Suppressor macrophage treated with lipopolysaccharide for 4 hours (primary cell): Measurements from ENCODE around the gene ZMIZ1.

Experiments
- DNase-seq: peaks from one replicate; pipeline ENCODE4 v3.0.0-alpha.2; 2020

Gene ZMIZ1

GRCh38 chr10:79127151-79127961 is 58.6 kb downstream of the ZMIZ1 start:
- DNase-seq, result peak; percentile 93

GRCh38 chr10:79128241-79128922 is 59.6 kb downstream of the ZMIZ1 start:
- DNase-seq, result no peak

GRCh38 chr10:79128923-79129305 is 60.1 kb downstream of the ZMIZ1 start:
- no peak for DNase-seq

GRCh38 chr10:79129361-79129997 is 60.7 kb downstream of the ZMIZ1 start:
- no peak for DNase-seq

- no peak for DNase-seq
Measured at GRCh38 chr10:79130255-79130654, 61.5 kb downstream of the ZMIZ1 start.

GRCh38 chr10:79130846-79131245 is 62.1 kb downstream of the ZMIZ1 start:
- no peak for DNase-seq

- no peak for DNase-seq
Measured at GRCh38 chr10:79131836-79132631, 63.3 kb downstream of the ZMIZ1 start.

GRCh38 chr10:79132681-79133381 is 64.1 kb downstream of the ZMIZ1 start:
- no peak for DNase-seq

GRCh38 chr10:79133416-79133815 is 64.7 kb downstream of the ZMIZ1 start:
- DNase-seq, result no peak

GRCh38 chr10:79135790-79136189 is 67.0 kb downstream of the ZMIZ1 start:
- no peak for DNase-seq

GRCh38 chr10:79136236-79137005 is 67.7 kb downstream of the ZMIZ1 start:
- DNase-seq, result peak; percentile 78

GRCh38 chr10:79137300-79137756 is 68.6 kb downstream of the ZMIZ1 start:
- no peak for DNase-seq

- peak; percentile 42 for DNase-seq
Measured at GRCh38 chr10:79137826-79138225, 69.1 kb downstream of the ZMIZ1 start.

GRCh38 chr10:79138449-79139123 is 69.8 kb downstream of the ZMIZ1 start:
- no peak for DNase-seq

GRCh38 chr10:79139124-79139835 is 70.5 kb downstream of the ZMIZ1 start:
- peak; percentile 70 for DNase-seq

- no peak for DNase-seq
Measured at GRCh38 chr10:79140085-79140793, 71.5 kb downstream of the ZMIZ1 start.

GRCh38 chr10:79140855-79141254 is 72.1 kb downstream of the ZMIZ1 start:
- no peak for DNase-seq

GRCh38 chr10:79142064-79142491 is 73.3 kb downstream of the ZMIZ1 start:
- DNase-seq, result peak; percentile 55

GRCh38 chr10:79142522-79143309 is 74.0 kb downstream of the ZMIZ1 start:
- DNase-seq, result no peak
